Measurements from ENCODE around the gene ZNF654. TPM values are rescaled to one million over a fixed set of nuclear protein-coding genes. Genes with fewer than 3 reads are reported as not detected.

Gene ZNF654
- total and polyA plus RNA-seq, 2 of the 13 experiments (the other 11 are each of a cell fraction or from before 2014, with no cell fraction given) = 1.8 to 4.1 TPM

DNA sequence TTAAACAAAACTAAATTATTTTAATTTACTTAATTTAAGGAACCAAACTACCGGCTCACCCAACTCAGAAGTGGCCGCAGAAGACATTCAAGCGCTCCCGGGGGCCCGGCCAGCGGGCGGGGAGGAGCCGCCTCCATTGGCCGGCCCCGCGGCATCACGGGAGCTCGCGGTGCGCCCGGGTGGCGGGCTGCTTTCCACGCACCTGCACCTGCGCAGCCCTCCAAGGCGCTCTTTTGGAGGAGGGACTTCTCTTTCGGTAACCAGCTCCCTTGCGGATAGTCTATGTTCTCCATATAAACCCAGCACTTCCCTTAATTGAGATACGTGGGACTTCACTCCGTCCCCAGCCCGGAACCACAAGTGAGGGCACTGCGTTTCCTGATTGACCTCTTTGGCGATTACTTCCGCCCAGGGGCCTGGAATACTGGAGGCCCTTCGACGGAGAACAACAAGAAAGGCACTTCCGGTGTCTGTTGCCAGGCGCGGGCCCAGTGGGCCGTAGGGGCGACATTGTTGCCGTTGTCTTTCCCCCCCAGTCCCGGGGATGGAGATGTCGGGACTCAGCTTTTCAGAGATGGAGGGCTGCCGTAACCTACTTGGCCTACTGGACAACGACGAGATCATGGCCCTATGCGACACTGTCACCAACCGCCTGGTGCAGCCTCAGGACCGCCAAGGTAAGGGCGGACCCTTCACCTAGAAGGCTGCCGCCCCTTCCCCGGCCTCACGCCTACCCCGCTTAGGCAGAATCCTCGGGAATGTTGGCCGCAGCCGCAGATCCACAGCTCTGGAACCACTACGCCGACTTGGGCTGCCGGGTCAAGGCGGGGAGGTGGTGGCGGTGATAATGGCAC is 90.7 kb downstream of the ZNF654 start, which contains the start of gene C3orf38 (continued):
- TF ChIP-seq, protein P1, sequence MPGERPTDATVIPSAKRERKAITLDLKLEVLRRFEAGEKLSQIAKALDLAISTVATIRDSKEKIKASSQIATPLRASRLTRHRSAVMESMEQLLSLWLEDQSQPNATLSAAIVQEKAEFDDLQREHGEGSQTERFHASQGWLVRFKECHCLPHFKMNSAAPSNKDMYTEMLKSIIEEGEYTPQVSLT (CRISPR knock-in tag; IDR thresholded peaks at IDR 0.05; ENCODE audit: borderline replicate concordance, low read depth) = peak; percentile 84
- TF ChIP-seq RCOR2 (CRISPR knock-in tag; IDR thresholded peaks at IDR 0.05) = no peak; the same call in 1 of the 2 replicates
- no peak for TF ChIP-seq ZNF552 (CRISPR knock-in tag; IDR thresholded peaks at IDR 0.05; ENCODE audit: borderline replicate concordance)
- TF ChIP-seq, protein P2, sequence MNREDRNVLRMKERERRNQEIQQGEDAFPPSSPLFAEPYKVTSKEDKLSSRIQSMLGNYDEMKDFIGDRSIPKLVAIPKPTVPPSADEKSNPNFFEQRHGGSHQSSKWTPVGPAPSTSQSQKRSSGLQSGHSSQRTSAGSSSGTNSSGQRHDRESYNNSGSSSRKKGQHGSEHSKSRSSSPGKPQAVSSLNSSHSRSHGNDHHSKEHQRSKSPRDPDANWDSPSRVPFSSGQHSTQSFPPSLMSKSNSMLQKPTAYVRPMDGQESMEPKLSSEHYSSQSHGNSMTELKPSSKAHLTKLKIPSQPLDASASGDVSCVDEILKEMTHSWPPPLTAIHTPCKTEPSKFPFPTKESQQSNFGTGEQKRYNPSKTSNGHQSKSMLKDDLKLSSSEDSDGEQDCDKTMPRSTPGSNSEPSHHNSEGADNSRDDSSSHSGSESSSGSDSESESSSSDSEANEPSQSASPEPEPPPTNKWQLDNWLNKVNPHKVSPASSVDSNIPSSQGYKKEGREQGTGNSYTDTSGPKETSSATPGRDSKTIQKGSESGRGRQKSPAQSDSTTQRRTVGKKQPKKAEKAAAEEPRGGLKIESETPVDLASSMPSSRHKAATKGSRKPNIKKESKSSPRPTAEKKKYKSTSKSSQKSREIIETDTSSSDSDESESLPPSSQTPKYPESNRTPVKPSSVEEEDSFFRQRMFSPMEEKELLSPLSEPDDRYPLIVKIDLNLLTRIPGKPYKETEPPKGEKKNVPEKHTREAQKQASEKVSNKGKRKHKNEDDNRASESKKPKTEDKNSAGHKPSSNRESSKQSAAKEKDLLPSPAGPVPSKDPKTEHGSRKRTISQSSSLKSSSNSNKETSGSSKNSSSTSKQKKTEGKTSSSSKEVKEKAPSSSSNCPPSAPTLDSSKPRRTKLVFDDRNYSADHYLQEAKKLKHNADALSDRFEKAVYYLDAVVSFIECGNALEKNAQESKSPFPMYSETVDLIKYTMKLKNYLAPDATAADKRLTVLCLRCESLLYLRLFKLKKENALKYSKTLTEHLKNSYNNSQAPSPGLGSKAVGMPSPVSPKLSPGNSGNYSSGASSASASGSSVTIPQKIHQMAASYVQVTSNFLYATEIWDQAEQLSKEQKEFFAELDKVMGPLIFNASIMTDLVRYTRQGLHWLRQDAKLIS (CRISPR knock-in tag; IDR thresholded peaks at IDR 0.05) = no peak; the same call in 1 of the 2 replicates
- TF ChIP-seq MEIS1 (CRISPR knock-in tag; IDR thresholded peaks at IDR 0.05; ENCODE audit: borderline replicate concordance) = peak; percentile 83; the same call in 1 of the 2 replicates
- TF ChIP-seq POGZ (CRISPR knock-in tag; IDR thresholded peaks at IDR 0.05) = peak; percentile 92
- no peak for TF ChIP-seq BRD4 (CRISPR knock-in tag; IDR thresholded peaks at IDR 0.05)
- no peak for TF ChIP-seq NFE2 (CRISPR knock-in tag; IDR thresholded peaks at IDR 0.05)
- TF ChIP-seq ZNF446 (CRISPR knock-in tag; IDR thresholded peaks at IDR 0.05) = peak; percentile 24; the same call in 1 of the 2 replicates
- TF ChIP-seq, protein P3, sequence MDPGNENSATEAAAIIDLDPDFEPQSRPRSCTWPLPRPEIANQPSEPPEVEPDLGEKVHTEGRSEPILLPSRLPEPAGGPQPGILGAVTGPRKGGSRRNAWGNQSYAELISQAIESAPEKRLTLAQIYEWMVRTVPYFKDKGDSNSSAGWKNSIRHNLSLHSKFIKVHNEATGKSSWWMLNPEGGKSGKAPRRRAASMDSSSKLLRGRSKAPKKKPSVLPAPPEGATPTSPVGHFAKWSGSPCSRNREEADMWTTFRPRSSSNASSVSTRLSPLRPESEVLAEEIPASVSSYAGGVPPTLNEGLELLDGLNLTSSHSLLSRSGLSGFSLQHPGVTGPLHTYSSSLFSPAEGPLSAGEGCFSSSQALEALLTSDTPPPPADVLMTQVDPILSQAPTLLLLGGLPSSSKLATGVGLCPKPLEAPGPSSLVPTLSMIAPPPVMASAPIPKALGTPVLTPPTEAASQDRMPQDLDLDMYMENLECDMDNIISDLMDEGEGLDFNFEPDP (CRISPR knock-in tag; conservative IDR thresholded peaks at IDR 0.05) = no peak
- TF ChIP-seq MIER2 (CRISPR knock-in tag; IDR thresholded peaks at IDR 0.05) = 0 out of 2 replicates have a peak, but pooled peaks have one; percentile 12
- TF ChIP-seq NFYC (CRISPR knock-in tag; IDR thresholded peaks at IDR 0.05) = peak; percentile 56
- no peak for TF ChIP-seq LCORL (IDR thresholded peaks at IDR 0.05)
- TF ChIP-seq LCORL (CRISPR knock-in tag; IDR thresholded peaks at IDR 0.05) = peak; percentile 77
- no peak for TF ChIP-seq KDM1A (CRISPR knock-in tag; IDR thresholded peaks at IDR 0.05)
- TF ChIP-seq ZNF737 (CRISPR knock-in tag; IDR thresholded peaks at IDR 0.05; ENCODE audit: borderline replicate concordance) = no peak
- TF ChIP-seq ZNF30 (CRISPR knock-in tag; IDR thresholded peaks at IDR 0.05) = 0 out of 2 replicates have a peak, but pooled peaks have one; percentile 37
- peak; percentile 45; the same call in 1 of the 2 replicates for TF ChIP-seq PPARG (CRISPR knock-in tag; conservative IDR thresholded peaks at IDR 0.05)
- TF ChIP-seq, protein P4, sequence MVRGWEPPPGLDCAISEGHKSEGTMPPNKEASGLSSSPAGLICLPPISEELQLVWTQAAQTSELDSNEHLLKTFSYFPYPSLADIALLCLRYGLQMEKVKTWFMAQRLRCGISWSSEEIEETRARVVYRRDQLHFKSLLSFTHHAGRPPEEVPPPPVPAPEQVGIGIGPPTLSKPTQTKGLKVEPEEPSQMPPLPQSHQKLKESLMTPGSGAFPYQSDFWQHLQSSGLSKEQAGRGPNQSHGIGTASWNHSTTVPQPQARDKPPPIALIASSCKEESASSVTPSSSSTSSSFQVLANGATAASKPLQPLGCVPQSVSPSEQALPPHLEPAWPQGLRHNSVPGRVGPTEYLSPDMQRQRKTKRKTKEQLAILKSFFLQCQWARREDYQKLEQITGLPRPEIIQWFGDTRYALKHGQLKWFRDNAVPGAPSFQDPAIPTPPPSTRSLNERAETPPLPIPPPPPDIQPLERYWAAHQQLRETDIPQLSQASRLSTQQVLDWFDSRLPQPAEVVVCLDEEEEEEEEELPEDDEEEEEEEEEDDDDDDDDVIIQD (CRISPR knock-in tag; IDR thresholded peaks at IDR 0.05; ENCODE audit: low read depth) = no peak

Data from HepG2 (cell line).